Stimulated activated CD4-positive, alpha-beta T cell treated with anti-CD3 and anti-CD28 coated beads, TNF-alpha, amount 100 ng/mL, for 24 hours (primary cell): ENCODE results near the gene MAP3K8.

ENCODE experiments used
- DNase-seq, 3 experiments: peaks; one replicate each; pipeline ENCODE4 v3.0.0-alpha.2; 2020; ENCODE audit warnings: low read depth in 3 of 3

The MAP3K8 gene

GRCh38 chr10:30433730-30434272, at the start of gene MAP3K8:
MAP3K8 (plus strand) TSS chr10:30434184; CDS start chr10:30438939, 4,755 bp downstream.
- DNase-seq = peak; percentile 68 to 86 (median 68)

- no peak for DNase-seq
Observed at GRCh38 chr10:30384701-30385201, 49.2 kb upstream of the MAP3K8 start.

GRCh38 chr10:30386801-30387588, 47.0 kb upstream of the MAP3K8 start:
- no peak for DNase-seq

GRCh38 chr10:30387646-30388243, 46.2 kb upstream of the MAP3K8 start:
- DNase-seq = no peak

DNA sequence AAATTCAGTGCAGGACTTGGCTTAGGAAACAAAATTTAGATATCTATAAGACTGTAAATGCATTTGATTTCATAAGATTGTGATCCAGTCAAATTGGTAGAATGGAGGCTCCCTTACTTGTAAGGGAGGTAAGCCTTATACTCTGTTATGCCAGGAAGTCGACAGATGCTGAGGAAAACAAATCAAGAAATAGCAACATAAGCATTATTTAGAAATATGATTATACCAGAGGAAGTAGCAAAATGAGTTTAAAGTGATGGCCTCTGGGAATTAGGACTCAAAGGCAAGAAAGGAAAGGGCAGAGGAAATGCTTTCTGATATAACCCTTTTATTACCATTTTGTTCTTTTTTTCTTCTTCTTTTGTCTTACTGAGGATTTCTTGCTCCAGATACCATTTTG, 44.4 kb upstream of the MAP3K8 start:
- DNase-seq = no peak

DNA sequence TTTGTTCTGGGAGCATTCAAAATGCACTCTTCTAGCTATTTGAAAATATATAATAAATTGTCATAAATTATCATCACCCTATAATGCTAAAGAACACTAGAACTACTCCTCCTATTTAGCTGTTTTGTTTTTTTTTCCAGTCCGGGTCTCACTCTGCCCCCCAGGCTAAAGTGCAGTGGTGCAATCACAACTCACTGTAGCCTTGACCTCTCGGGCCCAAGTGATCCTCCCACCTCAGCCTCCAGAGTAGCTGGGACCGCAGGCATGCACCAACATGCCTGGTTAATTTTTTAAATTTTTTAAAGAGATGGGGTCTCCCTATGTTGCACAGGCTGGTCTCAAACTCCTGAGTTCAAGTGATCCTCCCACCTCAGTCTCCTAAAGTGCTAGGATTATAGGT, 43.8 kb upstream of the MAP3K8 start:
- DNase-seq = no peak

DNA sequence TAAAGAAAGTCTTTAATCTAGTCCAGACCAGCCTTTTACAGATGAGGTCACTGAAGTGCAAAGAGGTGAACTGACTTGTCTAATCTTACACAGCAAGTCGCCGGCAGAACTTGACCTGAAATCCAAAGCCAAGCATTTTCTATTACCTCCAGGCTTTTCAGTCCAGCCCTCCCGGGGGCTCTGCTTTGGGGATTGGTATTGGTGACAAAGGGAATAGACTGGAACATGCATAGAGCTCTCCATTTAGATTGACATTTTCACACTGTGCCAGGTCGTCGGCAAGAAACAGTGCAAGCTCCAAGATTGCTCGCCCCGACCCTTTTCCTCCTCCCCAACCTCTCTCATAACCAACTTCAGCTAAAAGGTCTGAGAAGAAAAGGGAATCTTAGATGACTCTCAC, 42.7 kb upstream of the MAP3K8 start:
- DNase-seq = no peak

DNA sequence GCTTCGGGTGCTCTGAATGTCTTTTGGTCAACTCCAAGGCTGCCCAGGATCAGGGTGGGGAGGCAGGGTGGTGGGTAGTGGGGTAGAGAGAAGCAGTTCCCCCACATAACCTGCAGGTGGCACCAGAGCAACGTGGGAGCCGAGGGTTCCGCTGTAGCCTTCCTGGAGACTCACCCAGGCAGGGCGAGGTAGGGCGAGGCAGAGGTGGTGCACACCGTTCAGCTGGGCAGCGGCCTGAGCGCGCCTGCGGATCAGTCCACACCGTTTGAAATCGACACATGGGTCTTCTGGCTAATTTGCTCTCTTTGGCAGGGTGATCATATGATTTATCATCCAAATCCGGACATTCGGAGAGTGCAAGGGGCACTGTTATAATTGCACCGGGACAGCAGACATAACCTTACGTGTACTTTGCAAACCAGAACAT, 41.4 kb upstream of the MAP3K8 start:
- peak; percentile 59 to 67 (median 61) for DNase-seq

DNA sequence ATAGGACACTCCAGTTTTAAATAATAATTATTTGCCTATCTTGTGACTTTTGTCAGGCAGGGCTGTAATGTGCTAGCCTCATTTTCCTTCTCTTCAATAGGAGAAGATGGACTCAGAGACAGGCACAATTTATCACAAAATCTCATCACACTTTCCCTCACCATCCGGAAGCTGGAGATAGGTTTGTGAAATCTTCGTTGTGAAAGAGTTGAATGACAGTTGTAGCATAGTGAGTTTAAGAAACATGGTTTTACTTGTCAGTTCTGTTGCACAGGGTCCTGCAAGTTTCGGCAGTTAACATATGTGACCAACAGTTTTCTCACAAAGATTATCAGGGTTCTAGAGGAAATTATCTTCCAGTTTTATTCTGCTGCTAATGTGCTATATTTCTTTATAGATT, 37.7 kb upstream of the MAP3K8 start:
- no peak for DNase-seq

GRCh38 chr10:30396698-30397097, 37.3 kb upstream of the MAP3K8 start:
- no peak for DNase-seq

DNA sequence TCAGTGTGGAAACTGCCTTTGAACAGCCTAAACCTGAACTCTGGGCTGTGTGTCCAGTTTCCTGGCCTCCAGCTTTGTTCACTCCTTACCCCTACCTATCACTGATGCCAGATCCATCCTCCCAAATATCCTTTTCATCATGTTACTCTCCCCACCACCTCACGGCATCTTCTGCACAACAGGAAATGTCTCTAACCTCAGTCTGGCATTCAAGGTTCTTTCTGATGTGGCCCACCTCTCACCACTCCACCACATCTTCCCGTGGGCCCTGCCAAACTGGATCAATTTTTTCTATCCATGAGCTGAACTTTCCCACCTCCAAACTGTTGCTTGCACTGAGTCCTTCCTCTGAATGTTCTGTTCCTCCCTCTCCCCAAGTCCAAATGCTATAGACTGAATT, 35.8 kb upstream of the MAP3K8 start:
- DNase-seq = no peak

GRCh38 chr10:30398788-30399187, 35.2 kb upstream of the MAP3K8 start:
- no peak for DNase-seq

DNA sequence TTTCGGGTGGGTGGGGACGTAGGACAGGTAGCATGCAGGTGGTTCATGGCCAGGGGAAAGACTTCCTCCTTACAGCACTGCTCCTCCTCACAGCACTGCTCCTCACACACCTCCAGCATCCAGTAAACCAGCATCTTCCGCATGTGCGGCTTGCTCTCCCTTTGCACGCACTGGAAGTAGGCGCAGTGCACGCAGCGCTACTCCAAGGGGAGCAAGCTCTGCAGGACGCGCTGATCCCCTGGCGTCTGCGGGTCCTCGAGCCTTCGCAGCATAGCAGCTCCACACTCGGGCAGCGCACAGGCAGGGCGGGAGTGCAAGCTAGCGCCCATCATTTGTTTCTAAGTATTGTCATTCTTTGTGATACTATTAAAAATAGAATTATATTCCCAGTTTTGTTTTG, 30.5 kb upstream of the MAP3K8 start:
- DNase-seq = no peak

GRCh38 chr10:30404540-30404939, 29.4 kb upstream of the MAP3K8 start:
- DNase-seq = no peak

DNA sequence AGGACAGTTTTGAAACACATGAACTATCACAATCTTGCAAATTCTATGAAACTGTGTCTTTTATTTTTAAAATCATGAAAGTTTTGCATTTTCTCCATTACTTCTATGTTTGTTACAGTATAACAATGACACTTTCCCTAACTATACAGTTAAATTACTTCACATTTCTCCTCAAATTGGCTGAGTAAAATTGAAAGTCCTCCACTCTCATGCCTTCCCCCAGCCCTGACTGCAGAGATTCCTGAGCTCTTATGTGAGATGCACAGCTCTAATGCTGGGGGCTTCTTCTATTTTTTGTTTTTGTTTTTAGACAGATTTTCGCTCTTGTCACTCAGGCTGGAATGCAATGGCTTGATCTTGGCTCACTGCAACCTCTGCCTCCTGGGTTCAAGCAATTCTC, 22.7 kb upstream of the MAP3K8 start:
- no peak for DNase-seq

DNA sequence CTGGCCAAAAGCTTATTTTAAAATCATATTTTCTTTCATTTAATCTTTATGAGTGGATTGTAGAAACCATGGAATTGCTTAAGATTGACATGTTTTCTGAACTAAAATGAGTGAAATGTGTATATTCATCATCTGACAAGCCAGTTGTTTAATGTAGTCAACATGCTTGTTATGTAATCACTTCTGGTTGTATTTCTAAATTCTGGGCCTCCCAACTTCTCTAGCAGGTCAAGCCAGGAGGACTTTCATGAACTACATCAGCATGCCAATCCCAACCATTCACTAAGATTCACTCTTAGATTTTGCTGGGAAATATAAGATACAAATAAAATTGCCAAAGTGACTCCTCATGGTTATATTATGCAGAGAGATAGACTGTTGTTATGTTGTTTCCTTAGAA, 21.1 kb upstream of the MAP3K8 start:
- no peak for DNase-seq

DNA sequence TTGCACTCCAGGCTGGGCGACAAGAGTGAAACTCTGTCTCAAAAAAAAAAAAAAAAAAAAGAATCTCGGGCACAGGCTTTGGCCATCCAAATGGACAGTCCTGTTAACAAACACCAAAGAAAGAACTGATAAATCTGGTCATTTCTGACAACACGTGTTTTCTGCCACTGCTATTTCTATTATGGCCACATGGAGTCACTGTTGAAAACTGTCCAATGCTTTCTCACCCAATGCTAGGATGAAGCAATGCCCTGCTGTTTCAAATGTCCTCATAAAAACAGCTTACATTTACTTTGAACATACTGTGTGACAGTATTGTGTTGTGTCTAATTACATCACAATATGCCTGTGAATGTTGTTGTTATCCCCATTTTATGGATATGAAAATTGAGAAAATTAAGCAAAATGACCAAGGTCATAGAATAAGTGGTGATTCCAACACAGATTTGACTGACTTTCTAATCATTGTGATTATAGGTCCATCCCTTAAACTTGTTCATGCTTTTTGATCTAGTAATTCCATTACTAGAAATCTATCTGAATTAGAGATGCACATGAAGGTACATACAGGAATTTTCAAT, 19.9 kb upstream of the MAP3K8 start:
- DNase-seq = no peak

GRCh38 chr10:30415593-30415992, 18.4 kb upstream of the MAP3K8 start:
- no peak for DNase-seq

GRCh38 chr10:30417301-30417700, 16.7 kb upstream of the MAP3K8 start:
- DNase-seq = no peak

DNA sequence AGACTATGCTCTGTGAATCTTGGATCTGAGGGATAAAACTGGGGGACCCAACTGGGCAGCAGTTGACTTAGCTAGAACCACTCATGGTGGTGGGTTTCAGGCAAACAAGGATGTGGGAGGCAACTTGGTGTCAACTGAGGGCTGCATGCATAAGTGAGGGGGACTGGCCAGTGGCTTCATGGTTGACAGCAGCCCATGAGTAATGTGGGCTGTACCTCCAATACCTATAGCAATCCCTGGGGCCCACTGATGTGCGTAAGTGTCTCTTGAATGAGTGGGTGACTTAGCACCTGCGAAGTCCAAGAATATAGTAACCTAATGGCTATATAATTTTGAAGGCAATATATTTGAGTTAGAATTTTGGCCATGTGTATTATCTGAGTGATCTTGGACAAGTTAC, 13.7 kb upstream of the MAP3K8 start:
- no peak for DNase-seq

DNA sequence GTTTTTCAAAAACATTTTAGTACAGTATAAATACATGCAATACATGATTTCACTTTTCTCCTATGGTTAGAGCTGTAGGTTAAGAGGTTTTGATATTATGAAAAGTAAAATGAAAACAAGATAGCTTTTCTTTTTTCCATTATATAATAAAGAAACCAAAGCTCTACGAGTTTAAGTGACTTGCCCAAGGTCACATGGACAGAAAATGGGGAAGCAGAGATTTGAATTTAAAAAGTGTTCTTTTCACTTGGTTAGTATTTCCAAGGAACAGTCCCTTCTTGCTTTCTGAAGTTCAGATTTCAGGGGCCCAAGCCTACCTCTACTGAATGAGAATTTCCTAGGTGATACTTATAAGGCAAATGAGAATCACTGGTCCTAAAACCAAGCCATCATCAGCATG, 13.2 kb upstream of the MAP3K8 start:
- no peak for DNase-seq

- no peak for DNase-seq
Observed at GRCh38 chr10:30422151-30422695, 11.8 kb upstream of the MAP3K8 start.
